ENCODE measurements around the gene ACVR1B. TPM values are rescaled to one million over a fixed set of nuclear protein-coding genes. Genes with fewer than 3 reads are reported as not detected.

ACVR1B gene
- total RNA-seq, 1 experiment from 2014 or later = 1.9 TPM

GRCh38 chr12:52015532-52016041 lies 64.1 kb downstream of the ACVR1B start:
- no peak for DNase-seq
- Histone ChIP-seq H3K27me3 (no peaks in the 10 kb centered on the region), H3K9me3 (no peaks in the 10 kb centered on the region), H3K36me3 (no peaks in the 10 kb centered on the region), H3K4me3 (no peak overlapping the region)

- Histone ChIP-seq H3K36me3 (no peaks in the 10 kb centered on the region), H3K9me3 (no peaks in the 10 kb centered on the region), H3K27me3 (no peaks in the 10 kb centered on the region), H3K4me3 (no peak overlapping the region)
- no peak for DNase-seq
These were observed 67.1 kb downstream of the ACVR1B start for GRCh38 chr12:52018433-52019112.

GRCh38 chr12:52019113-52019770 lies 67.7 kb downstream of the ACVR1B start:
- no peaks in the 10 kb centered on the region for H3K36me3 ChIP-seq
- H3K4me3 ChIP-seq = no peak overlapping the region
- DNase-seq = no peak
- H3K9me3 ChIP-seq = no peaks in the 10 kb centered on the region
- H3K27me3 ChIP-seq = no peaks in the 10 kb centered on the region

GRCh38 chr12:52020539-52021336 lies 69.2 kb downstream of the ACVR1B start:
- Histone ChIP-seq H3K4me3 (no peak overlapping the region), H3K36me3 (no peaks in the 10 kb centered on the region), H3K9me3 (no peaks in the 10 kb centered on the region), H3K27me3 (no peaks in the 10 kb centered on the region)
- peak; percentile 44 for DNase-seq

GRCh38 chr12:52022841-52023181 lies 71.3 kb downstream of the ACVR1B start:
- Histone ChIP-seq H3K27me3 (no peaks in the 10 kb centered on the region), H3K9me3 (no peaks in the 10 kb centered on the region), H3K36me3 (no peaks in the 10 kb centered on the region), H3K4me3 (no peak overlapping the region; the same call in 1 of the 2 replicates)
- DNase-seq = no peak

GRCh38 chr12:52023182-52023975 lies 71.9 kb downstream of the ACVR1B start:
- Histone ChIP-seq H3K9me3 (no peaks in the 10 kb centered on the region), H3K36me3 (no peaks in the 10 kb centered on the region), H3K27me3 (no peaks in the 10 kb centered on the region), H3K4me3 (peak overlapping the region; percentile 49)
- peak; percentile 75 for DNase-seq

GRCh38 chr12:52023976-52024688 lies 72.6 kb downstream of the ACVR1B start:
- H3K9me3 ChIP-seq = no peaks in the 10 kb centered on the region
- H3K4me3 ChIP-seq = peak overlapping the region; percentile 49
- no peaks in the 10 kb centered on the region for H3K27me3 ChIP-seq
- H3K36me3 ChIP-seq = no peaks in the 10 kb centered on the region
- DNase-seq = no peak

GRCh38 chr12:52024845-52025230 lies 73.3 kb downstream of the ACVR1B start:
- DNase-seq = no peak
- H3K36me3 ChIP-seq = no peaks in the 10 kb centered on the region

GRCh38 chr12:52026263-52026662 lies 74.8 kb downstream of the ACVR1B start:
- H3K27me3 ChIP-seq = no peaks in the 10 kb centered on the region
- no peak for DNase-seq
- no peak overlapping the region for H3K4me3 ChIP-seq
- H3K9me3 ChIP-seq = no peaks in the 10 kb centered on the region
- no peaks in the 10 kb centered on the region for H3K36me3 ChIP-seq

More at GRCh38 chr12:52024845-52025230, 73.3 kb downstream of the ACVR1B start:
- Histone ChIP-seq H3K4me3 (no peak overlapping the region), H3K27me3 (no peaks in the 10 kb centered on the region), H3K9me3 (no peaks in the 10 kb centered on the region)

- no peak for DNase-seq
- no peak overlapping the region for H3K4me3 ChIP-seq
- no peaks in the 10 kb centered on the region for H3K9me3 ChIP-seq
- no peaks in the 10 kb centered on the region for H3K27me3 ChIP-seq
- H3K36me3 ChIP-seq = no peaks in the 10 kb centered on the region
These were observed 75.8 kb downstream of the ACVR1B start for GRCh38 chr12:52027085-52027843.

GRCh38 chr12:52029685-52030084 lies 78.2 kb downstream of the ACVR1B start:
- H3K9me3 ChIP-seq = no peaks in the 10 kb centered on the region
- peak; percentile 41 for DNase-seq
- no peaks in the 10 kb centered on the region for H3K27me3 ChIP-seq
- H3K4me3 ChIP-seq = no peak overlapping the region
- no peaks in the 10 kb centered on the region for H3K36me3 ChIP-seq

- Histone ChIP-seq H3K9me3 (no peaks in the 10 kb centered on the region), H3K36me3 (no peaks in the 10 kb centered on the region), H3K4me3 (peak overlapping the region; percentile 26), H3K27me3 (no peaks in the 10 kb centered on the region)
- peak; percentile 66 for DNase-seq
These were observed 80.9 kb downstream of the ACVR1B start for GRCh38 chr12:52032446-52032803.

- H3K27me3 ChIP-seq = no peaks in the 10 kb centered on the region
- DNase-seq = peak; percentile 99
- H3K9me3 ChIP-seq = no peaks in the 10 kb centered on the region
- H3K4me3 ChIP-seq = peak overlapping the region; percentile 38
- no peaks in the 10 kb centered on the region for H3K36me3 ChIP-seq
These were observed 81.4 kb downstream of the ACVR1B start for GRCh38 chr12:52032804-52033445.

GRCh38 chr12:52033446-52034140 lies 82.1 kb downstream of the ACVR1B start:
- Histone ChIP-seq H3K4me3 (peak overlapping the region; percentile 38), H3K36me3 (no peaks in the 10 kb centered on the region), H3K9me3 (no peaks in the 10 kb centered on the region), H3K27me3 (no peaks in the 10 kb centered on the region)
- DNase-seq = no peak

GRCh38 chr12:52035190-52035589 lies 83.7 kb downstream of the ACVR1B start:
- Histone ChIP-seq H3K36me3 (no peaks in the 10 kb centered on the region), H3K4me3 (no peak overlapping the region), H3K27me3 (no peaks in the 10 kb centered on the region), H3K9me3 (no peaks in the 10 kb centered on the region)
- DNase-seq = no peak
